Smooth muscle cell (in vitro differentiated cells): ENCODE data around the gene CDYL2. TPM values are rescaled to one million over a fixed set of nuclear protein-coding genes. Genes with fewer than 3 reads are reported as not detected.

Source experiments
- DNase-seq: peaks from one replicate; lab custom pipeline; 2025; ENCODE audit not compliant: unreplicated experiment; lab: John Stamatoyannopoulos, UW
- H2AFZ ChIP-seq: fragments of 200-600 bp; sonication (generic); 2 replicates; pipeline ENCODE4 v1.6.0; 2016; ENCODE audit warnings: antibody characterized with exemption, low read depth, mild to moderate bottlenecking
- H3F3A ChIP-seq: fragments of 200-600 bp; sonication (generic); 2 replicates; pipeline ENCODE4 v1.6.0; 2017; ENCODE audit warnings: antibody characterized with exemption, low read depth
- H3K27ac ChIP-seq: fragments of 200-600 bp; sonication (generic); 2 replicates; pipeline ENCODE4 v1.5.1; 2016; ENCODE audit warnings: low read depth, mild to moderate bottlenecking
- H3K27me3 ChIP-seq: fragments of 200-600 bp; sonication (generic); 2 replicates; pipeline ENCODE4 v1.6.1; 2016; ENCODE audit warnings: low read depth, mild to moderate bottlenecking
- H3K36me3 ChIP-seq: fragments of 200-600 bp; sonication (generic); 2 replicates; pipeline ENCODE4 v1.5.1; 2016; ENCODE audit warnings: low read depth
- H3K4me1 ChIP-seq: fragments of 200-600 bp; sonication (generic); 2 replicates; pipeline ENCODE4 v1.5.1; 2016; ENCODE audit warnings: low read depth
- H3K4me2 ChIP-seq: fragments of 200-600 bp; sonication (generic); 2 replicates; pipeline ENCODE4 v1.6.0; 2016; ENCODE audit warnings: mild to moderate bottlenecking
- H3K4me3 ChIP-seq: fragments of 200-600 bp; sonication (generic); 2 replicates; pipeline ENCODE4 v1.5.1; 2016; ENCODE audit warnings: mild to moderate bottlenecking
- H3K79me2 ChIP-seq: fragments of 200-600 bp; sonication (generic); 2 replicates; pipeline ENCODE4 v1.6.0; 2016; ENCODE audit warnings: low read depth, mild to moderate bottlenecking
- H3K9ac ChIP-seq: fragments of 200-600 bp; sonication (generic); 2 replicates; pipeline ENCODE4 v1.6.0; 2016; ENCODE audit warnings: low read depth
- H3K9me3 ChIP-seq: fragments of 200-600 bp; sonication (generic); replicated peaks from 2 replicates; pipeline ENCODE4 v1.5.1; 2016; ENCODE audit warnings: low read depth
- H4K20me1 ChIP-seq: fragments of 200-600 bp; sonication (generic); 2 replicates; pipeline ENCODE4 v1.6.0; 2016; ENCODE audit warnings: low read depth
- CTCF ChIP-seq: fragments of 200-600 bp; sonication (generic); IDR thresholded peaks from 2 replicates; pipeline ENCODE4 v1.5.1; 2017; ENCODE audit warnings: borderline replicate concordance, mild to moderate bottlenecking, antibody characterized with exemption; ENCODE audit not compliant: insufficient read depth, poor library complexity, severe bottlenecking
- WGBS: methylation state at CpG from one replicate; pipeline ENCODE4 v1.1.7; 2016; ENCODE audit warnings: low lambda C conversion rate; 5-methylcytosine and 5-hydroxymethylcytosine counted together
- polyA plus RNA-seq: library from polyadenylated mRNA; unstranded; fragments of >200 nt; fragmentation: Nextera tagmentation; extraction: Ambion mirVana; gene quantifications from 2 replicates; pipeline ENCODE4 v1.2.1, GENCODE V29; 2016
- total RNA-seq: library from RNA; depleted of rRNA; stranded (reverse); fragments of >200 nt; gene quantifications from 2 replicates; pipeline ENCODE4 v1.2.3, GENCODE V29; 2014

The CDYL2 gene
- total and polyA plus RNA-seq, 2 experiments from 2014 or later = 2.0 to 2.9 TPM

GRCh38 chr16:80659865-80660264 lies 144.5 kb downstream of the CDYL2 start:
- TF ChIP-seq CTCF = no peak
- Histone ChIP-seq H4K20me1 (no peaks in the 10 kb centered on the region), H3K9me3 (peaks cover 8% of the 10 kb centered on the region), H3K27ac (no peak overlapping the region), H3K4me2 (no peak overlapping the region), H3K4me1 (peaks cover 15% of the 10 kb centered on the region), H3K27me3 (no peaks in the 10 kb centered on the region), H3K36me3 (no peaks in the 10 kb centered on the region), H3K9ac (no peak overlapping the region), H2AFZ (no peak overlapping the region), H3F3A (no peaks in the 10 kb centered on the region), H3K79me2 (no peaks in the 10 kb centered on the region), H3K4me3 (no peak overlapping the region)
- DNase-seq = no peak
- WGBS = 91% methylated on average over 1 of the region's 1 CpG

DNA sequence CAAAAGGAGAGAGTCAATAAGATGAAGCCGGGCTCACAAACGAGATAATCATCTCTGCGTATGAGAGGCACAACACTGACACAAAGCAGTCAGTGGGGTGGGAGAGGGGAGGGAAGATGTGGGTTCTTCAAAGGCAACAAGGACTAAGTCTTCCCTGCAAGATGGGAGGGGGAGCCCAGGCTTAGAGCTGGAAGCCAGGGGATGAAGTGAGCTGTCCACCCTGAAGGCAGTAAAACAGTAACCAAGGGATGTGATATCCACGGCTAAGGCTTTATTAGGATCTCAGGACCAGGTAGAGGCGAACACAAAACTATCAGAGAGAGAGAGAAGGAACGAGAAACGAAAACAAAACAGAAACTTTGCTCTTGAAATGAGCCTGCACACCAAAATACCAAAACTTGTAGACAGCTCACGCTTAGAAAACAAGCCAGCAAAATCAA lies 147.7 kb downstream of the CDYL2 start:
- 77% methylated on average over 8 of the region's 8 CpGs for WGBS
- Histone ChIP-seq H3K36me3 (no peaks in the 10 kb centered on the region), H3K27ac (no peak overlapping the region), H4K20me1 (no peaks in the 10 kb centered on the region), H3K79me2 (no peaks in the 10 kb centered on the region), H3K4me2 (no peak overlapping the region), H3K27me3 (no peaks in the 10 kb centered on the region), H3K9ac (no peak overlapping the region), H3K4me3 (no peak overlapping the region), H3K9me3 (peaks cover 8% of the 10 kb centered on the region), H3F3A (no peaks in the 10 kb centered on the region), H3K4me1 (peaks cover 12% of the 10 kb centered on the region), H2AFZ (no peak overlapping the region)
- DNase-seq = no peak
- TF ChIP-seq CTCF = no peak

GRCh38 chr16:80656161-80656560 lies 148.2 kb downstream of the CDYL2 start:
- H4K20me1 ChIP-seq = no peaks in the 10 kb centered on the region
- no peaks in the 10 kb centered on the region for H3K79me2 ChIP-seq
- WGBS = 88% methylated on average over 4 of the region's 4 CpGs
- no peak overlapping the region for H3K4me2 ChIP-seq
- H2AFZ ChIP-seq = no peak overlapping the region
- H3K9ac ChIP-seq = no peak overlapping the region
- H3K4me1 ChIP-seq = peaks cover 12% of the 10 kb centered on the region
- no peak overlapping the region for H3K4me3 ChIP-seq
- no peaks in the 10 kb centered on the region for H3F3A ChIP-seq
- H3K36me3 ChIP-seq = no peaks in the 10 kb centered on the region
- no peaks in the 10 kb centered on the region for H3K27me3 ChIP-seq
- no peak for DNase-seq
- peaks cover 8% of the 10 kb centered on the region for H3K9me3 ChIP-seq
- no peak for TF ChIP-seq CTCF
- H3K27ac ChIP-seq = no peak overlapping the region

GRCh38 chr16:80655751-80656150 lies 148.6 kb downstream of the CDYL2 start:
- H4K20me1 ChIP-seq = no peaks in the 10 kb centered on the region
- H3K27ac ChIP-seq = no peak overlapping the region

More at GRCh38 chr16:80655751-80656150, 148.6 kb downstream of the CDYL2 start:
- Histone ChIP-seq H3K27me3 (no peaks in the 10 kb centered on the region), H3K4me3 (no peak overlapping the region), H2AFZ (no peak overlapping the region), H3K79me2 (no peaks in the 10 kb centered on the region), H3K9ac (no peak overlapping the region), H3K36me3 (no peaks in the 10 kb centered on the region), H3K4me1 (peaks cover 12% of the 10 kb centered on the region), H3K4me2 (no peak overlapping the region), H3F3A (no peaks in the 10 kb centered on the region), H3K9me3 (peaks cover 8% of the 10 kb centered on the region)
- TF ChIP-seq CTCF = no peak
- WGBS = 91% methylated on average over 9 of the region's 9 CpGs
- DNase-seq = no peak
